ENCODE measurements around the gene PEX6. TPM values are rescaled to one million over a fixed set of nuclear protein-coding genes. Genes with fewer than 3 reads are reported as not detected.

PEX6 gene
- total RNA-seq, 1 donor from 2014 or later: 19.6 TPM

DNA sequence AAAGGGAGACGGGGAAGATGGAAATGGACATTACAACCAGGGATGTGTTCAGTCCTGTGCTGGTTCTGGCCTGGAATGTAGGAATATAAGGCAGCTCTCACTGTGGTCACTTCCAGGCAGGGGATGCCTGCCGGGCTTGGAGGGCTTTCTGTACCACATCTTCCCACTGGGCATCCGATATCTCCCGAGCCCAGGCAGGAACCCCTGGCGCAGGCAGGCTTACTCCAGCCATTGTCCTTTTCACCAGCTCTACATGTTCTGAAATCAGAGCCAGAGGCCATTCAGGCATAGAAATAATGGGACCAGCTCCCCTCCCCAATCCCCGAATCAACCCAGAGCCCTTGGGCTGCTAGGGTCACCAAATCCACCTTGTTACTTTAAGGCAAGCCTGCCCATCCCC lies 33.4 kb upstream of the PEX6 start:
- H3K27me3 ChIP-seq: no peaks in the 10 kb centered on the region
- H3K27ac ChIP-seq: no peak overlapping the region
- intact Hi-C loops (cut with DNase I): loop anchor here (10.0 kb wide), 1 partner anchor 108 kb away; no protein-coding TSS in a partner anchor
- TF ChIP-seq, protein P1, sequence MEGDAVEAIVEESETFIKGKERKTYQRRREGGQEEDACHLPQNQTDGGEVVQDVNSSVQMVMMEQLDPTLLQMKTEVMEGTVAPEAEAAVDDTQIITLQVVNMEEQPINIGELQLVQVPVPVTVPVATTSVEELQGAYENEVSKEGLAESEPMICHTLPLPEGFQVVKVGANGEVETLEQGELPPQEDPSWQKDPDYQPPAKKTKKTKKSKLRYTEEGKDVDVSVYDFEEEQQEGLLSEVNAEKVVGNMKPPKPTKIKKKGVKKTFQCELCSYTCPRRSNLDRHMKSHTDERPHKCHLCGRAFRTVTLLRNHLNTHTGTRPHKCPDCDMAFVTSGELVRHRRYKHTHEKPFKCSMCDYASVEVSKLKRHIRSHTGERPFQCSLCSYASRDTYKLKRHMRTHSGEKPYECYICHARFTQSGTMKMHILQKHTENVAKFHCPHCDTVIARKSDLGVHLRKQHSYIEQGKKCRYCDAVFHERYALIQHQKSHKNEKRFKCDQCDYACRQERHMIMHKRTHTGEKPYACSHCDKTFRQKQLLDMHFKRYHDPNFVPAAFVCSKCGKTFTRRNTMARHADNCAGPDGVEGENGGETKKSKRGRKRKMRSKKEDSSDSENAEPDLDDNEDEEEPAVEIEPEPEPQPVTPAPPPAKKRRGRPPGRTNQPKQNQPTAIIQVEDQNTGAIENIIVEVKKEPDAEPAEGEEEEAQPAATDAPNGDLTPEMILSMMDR (IDR thresholded peaks at IDR 0.05): no peak
- TF ChIP-seq POLR2AphosphoS5 (IDR thresholded peaks at IDR 0.05; ENCODE audit: insufficient read depth in 1 of 2, low read depth in 1 of 2) (no peak), POLR2A (IDR thresholded peaks at IDR 0.05) (no peak)
- no peaks in the 10 kb centered on the region for H3K9me3 ChIP-seq
- no peak for DNase-seq (ENCODE audit: extremely low spot score in 2 of 2)
- peaks cover 0 to 47% of the 10 kb centered on the region in 2 donors for H3K36me3 ChIP-seq
- peaks cover 44% of the 10 kb centered on the region for H3K4me1 ChIP-seq
- H3K4me3 ChIP-seq: peak overlapping the region in 1 of 2 donors; percentile 85

DNA sequence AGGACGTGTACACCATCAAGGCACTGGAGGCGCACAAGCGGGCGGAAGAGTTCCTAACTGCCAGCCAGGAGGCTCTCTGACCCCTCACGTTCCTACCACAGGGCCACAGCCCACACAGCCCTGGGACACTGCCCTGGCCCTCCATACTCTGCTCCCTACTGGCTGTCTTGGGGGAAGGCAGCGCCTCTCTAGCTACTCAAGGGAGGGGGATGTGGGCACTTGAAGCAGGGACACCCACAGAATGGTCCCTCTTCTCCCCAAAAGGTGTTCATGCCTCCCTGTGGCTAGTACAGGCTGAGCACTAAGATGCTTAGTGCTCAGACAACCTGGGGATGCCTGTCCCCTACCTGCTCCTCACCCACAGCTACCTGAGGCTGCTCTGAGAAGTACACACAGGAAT lies 32.2 kb upstream of the PEX6 start:
- DNase-seq (ENCODE audit: extremely low spot score in 2 of 2): no peak
- H3K27ac ChIP-seq: no peak overlapping the region
- no peaks in the 10 kb centered on the region for H3K9me3 ChIP-seq
- TF ChIP-seq POLR2AphosphoS5 (IDR thresholded peaks at IDR 0.05; ENCODE audit: insufficient read depth in 1 of 2, low read depth in 1 of 2) (no peak), POLR2A (IDR thresholded peaks at IDR 0.05) (no peak)
- TF ChIP-seq, protein P1 (IDR thresholded peaks at IDR 0.05): no peak
- peaks cover 0 to 55% of the 10 kb centered on the region in 2 donors for H3K36me3 ChIP-seq
- no peak overlapping the region for H3K4me3 ChIP-seq
- intact Hi-C loops (cut with DNase I): loop anchor here (10.0 kb wide), 1 partner anchor 106 kb away; no protein-coding TSS in a partner anchor
- H3K4me1 ChIP-seq: peaks cover 33% of the 10 kb centered on the region
- no peaks in the 10 kb centered on the region for H3K27me3 ChIP-seq

DNA sequence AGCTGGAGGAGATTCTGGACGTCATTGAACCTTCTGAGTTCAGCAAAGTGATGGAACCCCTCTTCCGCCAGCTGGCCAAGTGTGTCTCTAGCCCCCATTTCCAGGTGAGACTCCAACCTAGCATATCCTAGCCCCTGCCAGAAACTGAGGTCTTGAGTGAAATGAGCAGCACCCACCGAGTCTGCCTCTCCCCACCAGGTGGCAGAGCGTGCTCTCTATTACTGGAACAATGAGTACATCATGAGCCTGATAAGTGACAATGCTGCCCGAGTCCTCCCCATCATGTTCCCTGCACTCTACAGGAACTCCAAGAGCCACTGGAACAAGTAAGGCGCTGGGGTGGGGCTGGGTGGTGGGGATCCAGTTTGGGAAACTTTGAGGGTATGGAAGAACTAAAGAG lies 30.1 kb upstream of the PEX6 start:
- Histone ChIP-seq H3K4me3 (no peak overlapping the region), H3K9me3 (no peaks in the 10 kb centered on the region), H3K27me3 (no peaks in the 10 kb centered on the region), H3K4me1 (peaks cover 14% of the 10 kb centered on the region), H3K27ac (no peak overlapping the region), H3K36me3 (peaks cover 0 to 55% of the 10 kb centered on the region in 2 donors)
- intact Hi-C loops (cut with DNase I): no loop called here
- no peak for TF ChIP-seq POLR2A (IDR thresholded peaks at IDR 0.05)
- TF ChIP-seq, protein P1 (IDR thresholded peaks at IDR 0.05): no peak
- TF ChIP-seq POLR2AphosphoS5 (IDR thresholded peaks at IDR 0.05; ENCODE audit: insufficient read depth in 1 of 2, low read depth in 1 of 2): no peak
- no peak for DNase-seq (ENCODE audit: extremely low spot score in 2 of 2)

DNA sequence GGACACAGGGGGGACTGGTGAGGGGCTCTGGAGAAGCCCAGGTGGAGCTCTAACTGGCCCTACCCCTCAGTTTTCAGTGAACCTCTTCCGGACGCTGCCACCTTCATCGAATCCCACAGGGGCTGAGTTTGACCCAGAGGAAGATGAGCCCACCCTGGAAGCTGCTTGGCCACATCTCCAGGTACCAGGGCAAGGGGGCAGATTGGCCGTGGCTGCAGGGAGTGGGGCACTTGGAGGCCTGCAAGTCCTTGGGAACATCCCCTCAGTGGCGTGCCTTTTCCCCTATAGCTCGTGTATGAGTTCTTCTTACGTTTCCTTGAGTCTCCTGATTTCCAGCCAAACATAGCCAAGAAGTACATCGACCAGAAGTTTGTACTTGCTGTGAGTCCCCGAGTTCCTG lies 28.1 kb upstream of the PEX6 start:
- Histone ChIP-seq H3K27me3 (no peaks in the 10 kb centered on the region), H3K4me3 (no peak overlapping the region), H3K9me3 (no peaks in the 10 kb centered on the region), H3K36me3 (peaks cover 0 to 54% of the 10 kb centered on the region in 2 donors), H3K27ac (no peak overlapping the region), H3K4me1 (no peaks in the 10 kb centered on the region)
- intact Hi-C loops (cut with DNase I): no loop called here
- DNase-seq (ENCODE audit: extremely low spot score in 2 of 2): no peak
- TF ChIP-seq POLR2A (IDR thresholded peaks at IDR 0.05) (no peak), POLR2AphosphoS5 (IDR thresholded peaks at IDR 0.05; ENCODE audit: insufficient read depth in 1 of 2, low read depth in 1 of 2) (no peak)
- TF ChIP-seq, protein P1 (IDR thresholded peaks at IDR 0.05): no peak

DNA sequence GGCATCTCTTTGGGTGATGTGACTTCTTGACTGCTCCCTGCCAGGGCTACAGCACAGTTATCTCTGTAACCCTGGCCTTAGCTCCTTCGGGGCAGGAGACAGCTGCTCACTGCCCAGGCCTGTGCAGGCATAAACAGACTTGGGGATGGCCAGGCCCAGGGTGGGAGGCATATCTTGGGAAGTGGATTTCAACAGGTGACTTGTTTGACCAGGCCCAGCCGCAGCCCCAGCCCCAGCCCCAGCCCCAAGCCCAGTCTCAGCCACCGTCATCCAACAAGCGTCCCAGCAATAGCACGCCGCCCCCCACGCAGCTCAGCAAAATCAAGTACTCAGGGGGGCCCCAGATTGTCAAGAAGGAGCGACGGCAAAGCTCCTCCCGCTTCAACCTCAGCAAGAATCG lies 27.3 kb upstream of the PEX6 start:
- intact Hi-C loops (cut with DNase I): no loop called here
- no peaks in the 10 kb centered on the region for H3K27me3 ChIP-seq
- no peak for TF ChIP-seq POLR2A (IDR thresholded peaks at IDR 0.05)
- no peak for TF ChIP-seq POLR2AphosphoS5 (IDR thresholded peaks at IDR 0.05; ENCODE audit: insufficient read depth in 1 of 2, low read depth in 1 of 2)
- TF ChIP-seq, protein P1 (IDR thresholded peaks at IDR 0.05): no peak
- no peak for DNase-seq (ENCODE audit: extremely low spot score in 2 of 2)
- H3K36me3 ChIP-seq: peaks cover 0 to 45% of the 10 kb centered on the region in 2 donors
- H3K4me3 ChIP-seq: no peak overlapping the region
- H3K9me3 ChIP-seq: no peaks in the 10 kb centered on the region
- H3K4me1 ChIP-seq: no peaks in the 10 kb centered on the region
- no peak overlapping the region for H3K27ac ChIP-seq
